Activated T-cell treated with anti-CD3 and anti-CD28 coated beads for 24 hours (primary cell): ENCODE results near the gene PCNT.
A peak's percentile ranks its signal among the peaks of the same experiment; 100 is the strongest.
"Not testable (repeated sequence)": the region's sequence is repeated elsewhere in the genome, so short reads cannot be mapped to it uniquely, and the experiment has no call there.

Experiments
- DNase-seq: peaks from one replicate; pipeline ENCODE4 v3.0.0-alpha.2; 2020; ENCODE audit warnings: low read depth

The PCNT gene

GRCh38 chr21:46304955-46305354, 19.0 kb upstream of the PCNT start:
- DNase-seq, result no peak

- DNase-seq, result no peak
These were observed 16.3 kb upstream of the PCNT start for GRCh38 chr21:46307625-46308024.

- no peak for DNase-seq
These were observed 15.5 kb upstream of the PCNT start for GRCh38 chr21:46308431-46308830.

- not testable (repeated sequence) for DNase-seq
These were observed 13.7 kb upstream of the PCNT start for GRCh38 chr21:46310260-46310659.

GRCh38 chr21:46311568-46311967, 12.4 kb upstream of the PCNT start:
- DNase-seq, result no peak

- DNase-seq, result no peak
These were observed 11.0 kb upstream of the PCNT start for GRCh38 chr21:46312949-46313348.

GRCh38 chr21:46314441-46315020, 9.4 kb upstream of the PCNT start:
- no peak for DNase-seq

- DNase-seq, result no peak
These were observed 7.1 kb upstream of the PCNT start for GRCh38 chr21:46316708-46317324.

- no peak for DNase-seq
These were observed 6.1 kb upstream of the PCNT start for GRCh38 chr21:46317710-46318463.

- DNase-seq, result no peak
These were observed 5.5 kb upstream of the PCNT start for GRCh38 chr21:46318464-46318845.

- no peak for DNase-seq
These were observed 4.8 kb upstream of the PCNT start for GRCh38 chr21:46319186-46319585.

- DNase-seq, result no peak
These were observed 3.6 kb upstream of the PCNT start for GRCh38 chr21:46320331-46320801.

GRCh38 chr21:46322351-46323226, 1.4 kb upstream of the PCNT start:
- no peak for DNase-seq

GRCh38 chr21:46323227-46323709, 688 bp upstream of the PCNT start:
- no peak for DNase-seq

GRCh38 chr21:46324390-46325072, 575 bp downstream of the PCNT start:
- peak; percentile 79 for DNase-seq

- DNase-seq, result peak; percentile 20
These were observed 1.3 kb downstream of the PCNT start for GRCh38 chr21:46325073-46325912.

GRCh38 chr21:46326110-46326703, 2.3 kb downstream of the PCNT start:
- DNase-seq, result no peak

GRCh38 chr21:46327711-46328110, 3.8 kb downstream of the PCNT start:
- no peak for DNase-seq

GRCh38 chr21:46328151-46328550, 4.2 kb downstream of the PCNT start:
- no peak for DNase-seq

- DNase-seq, result no peak
These were observed 5.8 kb downstream of the PCNT start for GRCh38 chr21:46329796-46330195.
